Stimulated activated CD8-positive, alpha-beta memory T cell treated with anti-CD3 and anti-CD28 coated beads, Interleukin-15, amount 100 ng/mL, for 4 hours (primary cell): ENCODE data around the gene HELZ2.
A peak's percentile ranks its signal among the peaks of the same experiment; 100 is the strongest.
"Not testable (repeated sequence)": the region's sequence is repeated elsewhere in the genome, so short reads cannot be mapped to it uniquely, and the experiment has no call there.

Source experiments
- DNase-seq, 2 donors: peaks; one replicate each; pipeline ENCODE4 v3.0.0-alpha.2; 2020; ENCODE audit warnings: low read depth in 2 of 2

Gene HELZ2

DNA sequence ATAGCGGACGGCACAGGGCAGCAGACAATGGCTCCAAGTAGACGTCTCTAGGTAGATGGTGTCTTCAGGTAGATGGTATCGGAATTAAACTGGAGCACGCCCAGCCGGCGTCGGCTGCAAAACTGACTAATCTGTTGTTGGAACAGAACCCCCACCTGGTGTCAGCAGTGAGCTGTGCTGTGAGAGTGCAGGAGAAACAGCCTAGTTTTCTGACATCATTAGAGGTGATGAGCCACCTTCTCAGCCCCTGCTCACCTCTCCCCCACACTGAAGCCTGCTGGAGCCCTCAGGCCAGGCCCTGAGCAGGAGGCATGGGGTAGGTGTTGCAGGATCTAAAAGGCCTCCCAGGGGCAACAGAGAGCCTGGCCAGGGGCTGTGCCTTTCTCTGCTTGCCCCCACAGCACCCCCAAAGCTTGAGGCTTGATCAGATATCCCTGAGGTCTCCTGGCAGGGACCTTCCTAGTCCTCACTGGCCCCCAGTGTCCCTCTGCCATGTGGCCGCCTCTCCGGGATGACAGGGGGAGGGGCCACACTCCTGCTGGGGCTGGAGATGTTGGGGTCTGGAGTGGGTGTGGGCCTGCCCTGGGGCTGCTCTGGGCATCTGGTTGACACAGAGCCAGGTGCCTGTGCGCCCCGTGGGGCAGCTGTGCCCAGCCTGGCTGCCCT, 6.9 kb upstream of the HELZ2 start:
- peak; percentile 38 to 66 for DNase-seq

DNA sequence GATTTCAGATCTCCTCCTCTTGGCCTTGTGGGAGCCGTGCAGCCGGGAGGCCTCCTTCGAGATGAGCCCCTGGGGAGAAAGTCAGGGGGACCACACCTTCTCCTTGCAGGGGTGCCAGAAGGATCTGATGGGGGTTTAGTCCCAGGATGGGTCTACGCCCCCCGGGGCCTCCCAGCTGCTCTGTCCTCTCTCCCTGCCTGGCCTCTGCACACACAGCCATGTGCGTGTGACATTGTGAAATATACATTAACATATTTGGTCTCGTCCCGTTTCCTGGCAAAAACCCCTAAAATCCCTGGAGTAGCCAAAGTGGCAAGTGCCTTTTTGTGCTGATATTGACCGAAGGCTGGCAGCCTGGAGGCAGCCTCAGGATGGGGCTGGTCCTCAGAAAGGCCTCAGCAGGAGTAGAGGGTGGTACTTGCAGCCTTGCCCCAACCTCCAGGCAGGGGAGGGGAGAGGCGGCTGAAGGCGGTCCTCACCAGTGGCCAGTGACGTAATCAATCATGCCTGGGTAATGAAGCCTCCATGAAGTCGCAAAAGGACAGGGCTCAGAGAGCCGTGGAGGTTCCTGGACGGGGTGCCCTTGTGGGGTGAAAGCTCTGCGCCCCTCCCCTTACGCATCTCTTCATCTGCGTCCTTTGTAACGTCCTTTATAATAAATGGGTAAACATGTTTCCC, 5.1 kb upstream of the HELZ2 start:
- no peak for DNase-seq

DNA sequence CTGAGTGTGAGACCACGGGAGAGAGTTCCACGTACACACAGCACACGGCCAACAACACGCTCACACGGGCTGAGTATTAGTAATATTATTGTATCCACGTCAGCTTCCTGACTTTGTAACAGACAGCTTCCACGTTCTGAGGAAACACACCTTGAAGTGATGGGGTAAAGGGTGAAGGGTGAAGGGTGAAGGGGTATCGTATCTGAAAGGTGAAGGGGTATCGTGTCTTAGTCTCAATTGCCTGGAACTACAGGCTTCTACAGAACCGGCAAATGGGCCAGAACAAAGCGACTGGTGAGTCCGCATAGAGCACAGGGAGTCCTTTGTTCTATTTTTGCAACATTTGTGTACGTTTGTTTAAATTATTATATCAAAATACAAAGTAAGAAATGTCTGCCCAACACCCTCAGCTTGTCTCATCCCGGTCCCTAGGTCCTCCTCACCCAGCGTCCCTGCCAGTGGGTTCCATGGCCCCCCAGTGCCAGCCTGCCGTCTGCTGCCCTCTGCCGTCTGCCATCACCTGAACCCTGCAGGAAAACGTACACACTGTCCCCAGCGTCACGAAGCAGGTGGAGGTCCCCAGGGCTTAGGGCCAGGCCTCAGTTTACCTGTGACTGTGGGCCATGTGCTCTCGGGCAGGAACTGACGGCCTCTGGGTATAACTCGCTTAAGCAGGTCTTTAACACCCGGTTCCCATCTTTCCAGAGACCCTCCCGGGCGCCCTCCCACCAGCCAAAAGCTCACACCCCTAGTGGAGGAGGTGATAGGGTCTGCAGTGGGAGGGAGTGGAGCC, 4.4 kb upstream of the HELZ2 start:
- DNase-seq = no peak

DNA sequence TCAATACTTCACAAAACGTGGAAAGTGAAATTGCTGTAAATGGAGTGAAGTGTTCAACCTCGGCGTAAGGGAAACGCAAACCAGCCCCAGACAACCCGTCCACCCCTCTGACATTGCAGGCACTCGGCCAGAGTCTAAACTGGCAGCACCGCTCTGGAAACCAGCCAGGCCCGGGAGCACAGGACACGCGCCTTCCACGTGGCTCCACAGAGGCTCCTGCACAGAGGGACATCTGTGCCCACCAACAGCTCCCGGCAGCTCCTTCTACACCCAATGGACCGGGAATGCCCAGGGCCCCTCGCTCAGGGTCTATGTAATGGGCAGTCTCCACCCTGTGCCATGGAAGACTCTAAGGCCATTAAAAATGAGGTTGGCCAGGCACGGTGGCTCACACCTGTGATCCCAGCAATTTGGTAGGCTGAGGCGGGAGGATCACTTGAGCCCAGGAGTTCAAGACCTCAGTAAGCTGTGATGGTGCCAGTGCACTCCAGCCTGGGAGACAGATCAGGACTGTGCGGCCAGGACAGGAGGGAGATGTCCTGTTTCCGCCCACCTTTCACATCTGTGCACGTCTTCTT, 3.4 kb upstream of the HELZ2 start:
- no peak for DNase-seq

DNA sequence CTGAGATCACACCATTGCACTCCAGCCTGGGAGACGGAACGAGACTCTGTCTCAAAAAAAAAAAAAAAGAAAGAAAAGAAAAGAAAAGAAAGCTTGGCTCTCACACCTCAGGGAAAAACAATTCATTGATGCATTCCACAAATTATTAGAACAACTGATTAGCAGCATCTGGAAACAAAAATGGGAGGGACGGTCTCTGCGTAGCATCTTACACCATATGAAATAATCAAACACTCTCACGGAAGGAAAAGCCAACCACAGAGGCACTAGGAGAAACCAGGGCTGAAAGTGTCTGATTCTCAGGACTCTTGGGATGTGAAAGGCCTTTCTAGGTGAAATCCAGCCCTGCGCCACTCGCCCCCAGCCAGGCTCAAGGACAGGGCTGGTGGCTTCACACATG, 2.3 kb upstream of the HELZ2 start:
- no peak for DNase-seq

DNA sequence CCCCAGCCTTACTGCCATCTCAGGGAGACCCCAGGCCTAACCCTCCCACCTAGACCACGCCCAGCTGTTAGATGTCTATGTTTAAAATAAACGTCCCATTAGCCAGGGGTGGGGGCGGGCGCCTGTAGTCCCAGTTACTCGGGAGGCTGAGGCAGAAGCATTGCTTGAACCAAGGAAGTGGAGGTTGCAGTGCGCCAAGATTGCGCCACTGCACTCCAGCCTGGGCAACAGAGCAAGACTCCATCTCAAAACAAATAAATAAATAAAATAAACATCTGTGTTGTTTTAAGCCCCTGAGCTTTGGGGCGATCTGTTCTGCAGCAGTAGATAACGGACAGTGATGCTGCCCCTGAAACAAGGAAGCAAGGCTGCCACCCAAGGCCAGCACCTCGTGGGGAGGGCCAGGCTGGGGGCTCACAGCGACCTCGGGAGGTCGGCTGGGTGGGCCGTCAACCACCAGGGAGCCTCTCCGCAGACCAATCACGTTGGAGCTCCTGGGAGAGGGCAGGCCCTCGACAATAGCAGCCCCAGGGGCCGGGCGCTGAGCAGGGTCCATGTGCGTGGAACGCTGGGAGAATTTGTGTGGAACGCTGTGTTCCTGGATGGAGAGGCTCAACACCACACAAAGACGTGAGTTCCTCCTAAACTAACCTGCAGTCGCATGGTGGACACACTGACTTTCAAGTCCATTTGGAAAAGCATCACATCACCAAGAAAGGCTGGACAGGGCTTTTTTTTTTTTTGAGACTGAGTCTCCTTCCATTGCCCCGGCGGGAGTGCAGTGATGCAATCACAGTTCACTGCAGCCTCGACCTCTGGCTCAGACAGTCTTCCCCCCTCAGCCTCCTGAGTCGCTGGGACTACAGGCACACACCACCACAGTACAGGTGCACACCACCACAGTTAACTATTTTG, 1.0 kb upstream of the HELZ2 start:
- DNase-seq = no peak

DNA sequence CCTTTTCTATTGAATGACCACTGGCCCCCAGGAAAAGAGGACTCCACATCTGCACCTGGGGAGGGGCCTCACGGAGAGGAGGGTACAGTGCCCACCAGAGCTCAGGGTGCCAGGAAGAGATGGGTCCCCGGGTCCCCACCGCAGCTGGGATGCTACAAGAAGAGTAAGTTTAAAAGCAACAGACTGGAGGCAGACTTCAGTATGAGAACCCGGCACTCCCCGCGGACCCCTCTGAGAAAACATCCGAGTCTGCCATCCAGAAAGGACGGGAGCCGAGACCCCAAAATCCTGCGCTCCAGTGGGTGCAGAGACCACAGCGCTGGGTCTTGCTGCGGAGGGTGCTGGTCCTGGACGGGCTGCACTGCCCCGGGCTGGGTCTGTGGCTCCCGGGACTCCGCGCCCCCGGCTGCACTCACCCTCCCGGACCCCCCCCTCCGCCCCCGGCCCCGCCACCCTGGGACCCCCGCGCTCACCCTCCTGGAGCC, 350 bp downstream of the HELZ2 start:
- no peak for DNase-seq

DNA sequence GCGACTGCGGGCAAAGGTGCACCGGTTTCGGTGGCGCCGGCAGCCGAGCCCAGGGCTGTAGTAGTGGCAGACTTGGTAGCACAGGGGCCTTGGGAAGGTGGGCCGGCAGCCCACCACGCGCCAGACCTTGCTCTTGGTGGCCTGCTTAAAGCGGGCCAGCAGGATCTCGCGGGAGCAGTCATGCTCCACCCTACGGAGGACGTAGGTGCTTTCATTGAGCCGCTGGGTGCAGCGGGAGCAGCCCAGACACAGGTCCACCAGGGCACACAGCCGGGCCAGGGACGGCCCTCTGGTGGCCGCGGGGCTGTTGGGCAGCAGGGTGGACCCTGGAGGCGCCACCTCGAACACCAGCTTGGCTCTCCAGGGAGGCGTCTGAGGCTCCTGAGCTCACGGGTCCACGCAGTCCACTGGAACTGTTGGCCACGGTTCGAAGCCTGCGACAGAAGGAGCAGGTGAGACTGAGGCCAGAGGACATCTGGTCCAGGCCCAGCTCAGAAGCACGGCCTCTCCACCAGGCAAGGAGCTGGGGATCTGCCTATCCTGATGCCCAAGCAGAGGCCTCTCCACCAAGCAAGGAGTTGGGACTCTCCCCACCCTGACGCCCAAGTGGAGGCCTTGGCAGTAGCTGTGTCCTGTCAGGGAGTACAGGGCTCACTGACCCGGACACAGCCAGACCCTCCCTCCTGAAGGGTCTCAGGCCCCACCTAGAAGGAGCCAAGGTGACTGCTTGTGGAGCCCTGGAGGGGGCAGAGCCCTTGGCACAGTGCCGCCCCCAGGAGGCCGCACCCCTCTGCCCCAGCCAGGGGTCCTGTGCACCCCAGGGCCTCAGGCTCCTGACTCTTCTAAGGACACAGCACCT, 1.0 kb downstream of the HELZ2 start:
- no peak for DNase-seq

DNA sequence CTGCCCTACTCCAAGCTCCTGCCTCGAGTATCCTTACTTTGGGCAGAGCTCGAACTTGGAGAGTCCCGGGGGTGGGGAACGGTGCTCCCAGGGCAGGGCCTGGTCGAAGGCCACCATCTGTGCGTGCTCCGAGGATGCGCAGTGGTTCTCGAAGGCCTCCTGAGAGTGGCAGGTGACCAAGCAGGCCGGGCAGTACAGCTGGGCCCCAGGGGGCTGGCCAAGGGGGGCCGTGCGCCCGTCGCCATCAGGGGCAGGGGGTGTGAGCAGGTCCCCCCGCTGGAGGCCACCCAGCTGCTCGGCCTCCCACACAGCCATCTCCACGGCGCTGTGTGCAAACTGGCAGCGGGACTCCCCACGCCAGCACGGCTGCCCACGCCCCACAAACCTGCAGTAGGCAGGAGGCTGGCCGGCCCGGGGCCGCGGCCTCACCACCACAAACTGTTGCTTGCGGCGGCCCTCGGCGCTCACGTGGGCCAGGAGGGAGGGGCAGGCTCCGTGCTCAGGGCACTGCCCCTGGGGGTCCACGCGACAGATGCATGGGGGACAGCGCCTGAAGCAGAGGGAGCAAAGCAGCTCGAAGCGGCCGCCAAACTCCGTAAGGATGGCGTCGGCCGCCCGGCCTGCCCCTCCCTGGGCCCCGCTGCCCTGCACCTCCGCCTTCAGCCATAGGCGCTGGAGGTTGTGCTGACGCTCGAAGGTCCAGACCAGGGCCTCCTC, 1.8 kb downstream of the HELZ2 start:
- DNase-seq = no peak

DNA sequence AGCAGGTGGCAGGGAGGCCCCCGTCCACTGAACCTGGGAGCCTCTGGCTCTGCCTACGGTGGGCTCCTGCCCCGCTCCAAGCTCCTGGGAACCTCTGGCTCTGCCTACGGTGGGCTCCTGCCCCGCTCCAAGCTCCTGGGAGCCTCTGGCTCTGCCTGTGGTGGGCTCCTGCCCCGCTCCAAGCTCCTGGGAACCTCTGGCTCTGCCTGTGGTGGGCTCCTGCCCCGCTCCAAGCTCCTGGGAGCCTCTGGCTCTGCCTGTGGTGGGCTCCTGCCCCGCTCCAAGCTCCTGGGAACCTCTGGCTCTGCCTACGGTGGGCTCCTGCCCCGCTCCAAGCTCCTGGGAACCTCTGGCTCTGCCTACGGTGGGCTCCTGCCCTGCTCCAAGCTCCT, 3.0 kb downstream of the HELZ2 start:
- not testable (repeated sequence) for DNase-seq

DNA sequence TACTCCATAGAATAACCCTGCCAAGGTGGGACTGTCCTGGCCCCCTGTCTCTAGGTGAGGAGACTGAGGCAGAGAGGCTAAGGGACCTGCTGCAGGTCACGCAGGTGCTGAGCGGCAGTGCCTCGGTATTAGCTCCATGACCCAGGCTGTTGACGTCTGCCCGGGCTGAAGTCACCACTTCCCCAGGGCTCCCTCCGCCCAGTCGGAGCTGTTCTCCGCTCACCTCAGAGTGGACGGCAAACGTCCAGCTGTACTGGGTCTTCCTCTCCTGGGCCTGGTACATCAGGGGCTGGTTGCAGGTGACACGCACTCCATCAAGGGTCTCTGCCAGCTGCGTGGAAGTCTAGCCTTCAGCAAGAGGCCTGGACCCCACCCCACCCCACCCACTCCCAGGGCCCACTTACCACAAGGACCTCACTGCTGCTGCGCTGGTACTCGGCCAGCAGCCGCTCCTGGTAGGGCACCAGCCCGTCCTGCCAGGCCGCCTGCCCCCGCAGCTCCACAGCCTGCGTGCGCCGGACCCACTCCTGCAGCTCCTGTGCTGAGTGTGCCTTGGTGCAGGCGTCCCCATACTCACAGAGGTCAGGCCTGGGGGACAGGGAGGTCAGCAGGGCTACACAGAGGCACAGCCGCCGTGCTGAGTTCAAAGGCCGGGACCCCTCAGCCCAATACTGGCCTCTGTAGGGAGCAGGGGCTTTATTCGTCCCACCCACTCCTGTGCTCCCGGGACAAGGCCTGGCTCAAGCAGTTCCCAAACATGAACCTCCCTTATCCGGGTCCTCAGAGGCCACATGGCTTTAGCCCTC, 3.6 kb downstream of the HELZ2 start:
- no peak for DNase-seq

DNA sequence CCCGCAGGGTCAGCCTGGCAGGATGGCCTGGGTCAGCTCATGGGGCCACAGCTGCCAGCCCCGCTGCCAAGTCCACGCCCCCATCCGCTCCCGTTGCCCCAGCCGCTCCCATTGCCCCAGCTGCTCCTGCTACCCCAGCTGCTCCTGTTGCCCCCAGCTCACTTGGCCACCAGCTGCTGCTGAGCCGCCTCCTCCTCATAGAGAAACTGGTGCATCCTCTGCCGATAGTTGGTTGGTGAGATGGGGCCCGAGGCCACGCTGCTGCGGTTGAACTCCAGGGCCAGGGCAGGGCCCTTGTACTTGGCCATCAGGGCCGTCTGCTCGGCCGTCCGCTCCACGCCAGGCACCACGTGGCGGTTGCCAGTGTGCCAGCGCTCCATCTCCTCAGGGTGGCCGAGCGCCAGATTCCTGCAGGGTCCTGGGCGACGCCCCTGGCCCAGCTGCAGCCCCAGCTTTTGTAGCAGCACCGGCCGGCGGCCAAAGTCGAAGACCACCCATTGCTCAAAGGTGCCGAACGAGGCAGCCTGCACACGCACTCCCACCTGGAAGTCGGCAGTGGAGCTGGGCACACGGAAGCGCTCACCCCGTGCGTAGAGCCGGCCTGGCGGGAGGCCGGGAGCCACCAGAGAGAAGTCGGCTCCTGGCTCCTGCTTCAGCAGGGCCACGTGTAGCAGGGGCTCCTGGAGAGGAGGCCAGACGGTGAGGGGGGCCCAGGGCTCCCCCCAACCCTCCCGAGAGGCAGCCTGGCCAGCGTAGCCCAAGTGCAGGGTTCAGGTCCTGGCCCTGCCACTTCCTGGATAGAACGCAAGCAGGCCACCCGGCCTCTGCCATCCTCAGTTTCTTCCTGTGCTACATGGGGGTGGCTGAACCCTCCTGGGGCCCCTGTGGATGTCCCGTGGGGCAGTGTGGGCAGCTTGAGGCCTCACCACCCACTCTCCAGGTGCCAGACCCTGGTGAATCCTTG, 4.8 kb downstream of the HELZ2 start:
- no peak for DNase-seq

DNA sequence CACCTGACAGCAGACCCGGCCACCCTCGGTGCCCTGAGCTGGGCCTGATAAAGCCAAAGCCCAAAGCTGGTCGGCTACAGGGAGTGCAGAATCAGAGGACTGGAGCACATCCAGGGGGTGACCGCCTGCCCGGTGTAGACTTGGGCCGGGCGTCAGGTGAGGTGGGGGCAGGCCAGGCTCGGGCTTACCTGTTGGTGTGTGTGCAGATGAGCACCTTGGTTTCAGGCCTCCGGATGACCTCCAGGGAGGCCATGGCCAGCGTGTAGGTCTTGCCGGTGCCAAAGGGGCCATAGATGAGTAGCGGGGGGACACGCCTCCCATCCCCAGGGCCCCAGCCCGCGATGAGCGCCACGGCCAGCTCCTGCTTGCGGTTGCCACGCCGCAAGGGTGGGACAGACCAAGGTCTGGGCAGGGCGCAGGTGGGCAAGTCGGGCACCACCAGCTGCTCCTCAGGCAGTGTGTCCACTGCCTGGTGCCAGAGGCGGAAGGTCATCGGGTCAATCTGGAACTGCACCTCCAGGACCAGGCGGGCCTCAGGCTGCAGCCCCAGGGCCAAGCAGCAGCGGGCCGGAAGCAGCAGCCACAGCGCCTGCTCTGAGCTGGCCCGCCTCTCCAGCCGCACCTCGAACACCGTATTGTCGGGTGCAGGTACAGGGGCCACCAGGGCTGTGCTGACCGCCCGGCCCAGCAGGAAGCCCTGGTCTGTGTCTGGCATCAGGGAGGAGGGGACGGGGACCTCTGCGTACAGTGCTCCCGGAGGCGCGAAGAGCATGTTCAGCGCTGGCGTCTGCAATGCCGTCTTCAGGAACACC, 5.7 kb downstream of the HELZ2 start:
- no peak for DNase-seq

DNA sequence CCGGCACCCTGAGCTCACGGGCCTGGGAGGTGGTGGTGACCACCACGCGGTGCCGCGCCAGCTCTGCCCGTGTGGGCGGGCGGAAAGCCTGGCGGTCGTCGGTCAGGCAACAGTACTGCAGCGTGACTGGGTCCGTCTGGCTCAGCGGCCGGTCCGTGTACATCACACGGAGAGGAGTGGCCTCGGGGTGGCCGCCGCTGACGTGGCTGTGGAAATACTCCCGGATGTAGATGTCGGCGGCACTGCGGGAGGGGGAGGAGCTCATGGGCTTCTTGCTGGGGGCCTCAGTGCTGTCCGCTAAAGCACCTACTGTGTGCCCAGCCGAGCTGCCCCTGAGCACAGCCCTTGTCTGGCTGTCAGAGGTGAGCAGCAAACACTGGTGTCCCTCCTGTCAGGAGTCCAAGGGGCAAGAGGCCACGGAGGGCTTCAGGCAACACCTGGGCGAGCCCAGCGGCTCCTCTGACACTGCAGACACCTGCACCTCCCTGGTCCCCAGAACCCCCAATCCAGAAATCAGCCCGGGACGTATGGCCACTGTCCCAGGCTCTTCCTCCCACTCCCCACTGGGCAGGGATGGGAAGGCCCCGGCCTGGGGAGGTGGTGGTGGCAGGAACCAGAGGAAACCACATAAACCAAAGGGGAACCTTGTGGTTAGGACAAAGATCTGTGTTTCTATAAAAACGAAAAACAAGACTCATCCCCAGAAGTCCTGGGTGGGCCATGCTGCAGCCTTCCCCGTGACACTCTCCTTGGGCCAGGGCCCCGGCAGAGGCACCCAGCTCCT, 6.5 kb downstream of the HELZ2 start:
- peak in 1 of 2 donors; percentile 42 for DNase-seq

DNA sequence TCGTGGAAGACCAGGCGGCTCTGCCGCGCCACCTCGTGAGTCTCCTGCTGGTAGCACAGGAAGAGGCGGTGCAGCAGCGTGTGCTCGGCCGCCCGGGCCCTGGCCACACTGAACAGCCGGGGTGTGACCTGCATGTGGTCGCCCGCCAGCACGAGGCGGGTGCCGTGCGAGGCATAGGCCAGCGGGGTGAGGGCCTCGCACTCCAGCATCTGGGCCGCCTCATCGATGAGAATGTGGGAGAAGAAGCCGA, 7.0 kb downstream of the HELZ2 start:
- no peak for DNase-seq

DNA sequence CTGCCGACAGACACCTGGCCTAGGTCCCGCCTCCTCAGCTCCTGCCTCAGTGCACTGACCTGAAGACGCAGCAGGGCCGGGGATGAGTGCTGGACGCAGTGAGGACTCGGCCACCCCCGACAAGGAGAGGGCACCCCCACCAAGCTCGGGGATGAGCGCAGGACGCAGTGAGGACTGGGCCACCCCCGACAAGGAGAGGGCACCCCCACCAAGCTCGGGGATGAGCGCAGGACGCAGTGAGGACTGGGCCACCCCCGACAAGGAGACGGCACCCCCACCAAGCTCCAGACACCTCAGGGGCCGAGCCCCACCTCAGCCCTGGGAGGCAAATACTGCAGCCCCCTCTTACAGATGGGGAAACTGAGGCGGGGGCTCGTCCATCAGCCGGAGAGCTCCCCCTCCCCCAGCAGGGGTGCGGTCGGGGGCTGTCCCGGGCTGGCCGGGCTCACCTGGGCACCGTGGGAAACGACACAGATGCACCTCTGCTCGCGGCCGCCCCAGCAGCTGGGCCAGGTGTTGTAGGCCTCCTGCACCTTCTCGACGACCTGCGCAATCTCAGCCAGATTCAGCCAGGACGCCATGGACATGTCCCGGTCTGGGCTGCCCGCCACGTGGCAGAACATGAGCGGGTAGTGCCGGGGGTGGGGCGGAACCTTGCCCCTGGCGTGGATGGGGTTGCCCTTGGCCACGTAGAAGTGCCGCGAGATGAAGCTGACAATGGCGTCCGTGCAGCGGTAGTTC, 7.5 kb downstream of the HELZ2 start:
- no peak for DNase-seq
